Esophagus squamous epithelium (tissue), 4 donors: ENCODE measurements around the gene SPAM1.

Source experiments
- POLR2A ChIP-seq, 4 donors: fragments of 450-650 bp; IDR thresholded peaks; one replicate each; pipeline ENCODE4 v1.6.1; 2017; ENCODE audit warnings: antibody characterized with exemption in 4 of 4, mild to moderate bottlenecking in 4 of 4, moderate library complexity in 3 of 4
- TF ChIP-seq, protein P1 (sequence below), 6 experiments: fragments of 450-650 bp in 4 of 6; fragments of 200-600 bp in 2 of 6; sonication (generic) in 2 of 6; IDR thresholded peaks; one replicate each; pipeline ENCODE4 v1.5.1; 2016 to 2019; ENCODE audit warnings: antibody characterized with exemption in 6 of 6, mild to moderate bottlenecking in 4 of 6, moderate library complexity in 4 of 6

DNA sequence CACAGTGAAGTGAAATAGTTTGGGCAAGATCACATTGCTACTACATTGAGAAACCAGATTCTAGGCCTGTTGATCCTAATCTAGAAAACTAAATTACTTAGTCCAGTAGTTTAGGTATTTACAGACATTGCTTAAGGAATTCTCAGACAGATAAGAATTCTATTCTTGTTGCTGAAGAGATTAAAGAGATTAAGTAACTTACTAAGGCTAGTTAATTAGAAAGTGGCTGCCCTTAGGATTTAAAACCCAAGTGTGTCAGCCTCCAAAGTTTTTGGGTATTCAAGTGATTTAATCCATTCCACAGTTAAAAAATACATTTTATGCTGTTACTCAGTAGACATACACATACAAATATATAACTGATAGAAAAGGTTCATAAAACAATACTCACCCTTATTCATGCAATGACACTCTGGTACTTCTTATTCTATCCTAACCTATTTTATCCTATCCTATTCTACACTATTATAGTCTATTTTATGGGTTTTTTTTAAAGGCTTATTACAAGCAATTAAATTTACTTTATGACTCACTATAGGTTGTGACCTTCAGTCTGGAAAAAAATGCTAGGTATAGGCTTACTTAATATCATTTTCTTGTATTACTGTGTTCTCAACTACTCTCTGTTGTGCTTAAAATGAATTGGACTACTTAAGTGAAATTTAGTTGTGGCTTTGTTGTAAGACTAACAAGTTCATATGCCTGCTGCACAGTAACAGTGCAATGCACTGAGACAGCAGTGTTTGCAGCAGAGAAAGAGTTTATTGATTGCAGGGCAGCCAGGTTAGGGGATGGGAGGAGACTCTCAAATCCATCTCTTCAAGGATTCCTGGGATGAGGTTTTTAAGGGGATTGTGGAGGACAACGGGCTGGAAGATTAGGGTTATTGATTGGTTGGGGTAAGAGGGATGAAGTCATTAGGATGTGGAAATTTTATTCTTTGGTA, 10.7 kb downstream of the SPAM1 start:
- TF ChIP-seq, protein P1, sequence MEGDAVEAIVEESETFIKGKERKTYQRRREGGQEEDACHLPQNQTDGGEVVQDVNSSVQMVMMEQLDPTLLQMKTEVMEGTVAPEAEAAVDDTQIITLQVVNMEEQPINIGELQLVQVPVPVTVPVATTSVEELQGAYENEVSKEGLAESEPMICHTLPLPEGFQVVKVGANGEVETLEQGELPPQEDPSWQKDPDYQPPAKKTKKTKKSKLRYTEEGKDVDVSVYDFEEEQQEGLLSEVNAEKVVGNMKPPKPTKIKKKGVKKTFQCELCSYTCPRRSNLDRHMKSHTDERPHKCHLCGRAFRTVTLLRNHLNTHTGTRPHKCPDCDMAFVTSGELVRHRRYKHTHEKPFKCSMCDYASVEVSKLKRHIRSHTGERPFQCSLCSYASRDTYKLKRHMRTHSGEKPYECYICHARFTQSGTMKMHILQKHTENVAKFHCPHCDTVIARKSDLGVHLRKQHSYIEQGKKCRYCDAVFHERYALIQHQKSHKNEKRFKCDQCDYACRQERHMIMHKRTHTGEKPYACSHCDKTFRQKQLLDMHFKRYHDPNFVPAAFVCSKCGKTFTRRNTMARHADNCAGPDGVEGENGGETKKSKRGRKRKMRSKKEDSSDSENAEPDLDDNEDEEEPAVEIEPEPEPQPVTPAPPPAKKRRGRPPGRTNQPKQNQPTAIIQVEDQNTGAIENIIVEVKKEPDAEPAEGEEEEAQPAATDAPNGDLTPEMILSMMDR (IDR thresholded peaks at IDR 0.05), result no peak
- TF ChIP-seq POLR2A (IDR thresholded peaks at IDR 0.05), result no peak
